HG03280 (cell line): Measurements from ENCODE around the gene YBX2.
A peak's percentile ranks its signal among the peaks of the same experiment; 100 is the strongest.
"Not testable (repeated sequence)": the region's sequence is repeated elsewhere in the genome, so short reads cannot be mapped to it uniquely, and the experiment has no call there.

Source experiments
- ATAC-seq: cut with Tn5 transposase; IDR thresholded peaks from one replicate; pipeline ENCODE4 v1.9.1; 2021; ENCODE audit warnings: mild to moderate bottlenecking, moderate library complexity; ENCODE audit not compliant: unreplicated experiment

The YBX2 gene

DNA sequence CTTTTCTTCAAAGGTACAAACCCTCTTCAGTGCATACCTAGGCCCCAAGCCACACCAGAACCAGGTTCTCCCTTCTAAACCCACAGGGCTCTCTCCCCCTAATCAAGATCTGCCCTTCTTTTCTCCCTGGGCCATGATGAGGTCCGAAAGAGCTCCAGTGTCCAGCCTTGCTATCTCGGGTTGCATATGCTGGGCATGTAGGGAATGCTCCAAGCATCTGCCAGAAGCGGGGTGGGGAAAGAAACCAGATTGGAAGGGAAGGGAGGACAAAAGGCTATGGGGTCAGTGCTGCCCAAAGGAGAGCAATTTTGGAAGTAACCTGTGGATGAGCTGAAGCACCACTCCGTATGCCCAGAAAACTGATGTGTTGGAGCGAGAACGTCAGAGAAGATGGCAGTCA is 45.2 kb downstream of the YBX2 start:
- ATAC-seq = no peak

DNA sequence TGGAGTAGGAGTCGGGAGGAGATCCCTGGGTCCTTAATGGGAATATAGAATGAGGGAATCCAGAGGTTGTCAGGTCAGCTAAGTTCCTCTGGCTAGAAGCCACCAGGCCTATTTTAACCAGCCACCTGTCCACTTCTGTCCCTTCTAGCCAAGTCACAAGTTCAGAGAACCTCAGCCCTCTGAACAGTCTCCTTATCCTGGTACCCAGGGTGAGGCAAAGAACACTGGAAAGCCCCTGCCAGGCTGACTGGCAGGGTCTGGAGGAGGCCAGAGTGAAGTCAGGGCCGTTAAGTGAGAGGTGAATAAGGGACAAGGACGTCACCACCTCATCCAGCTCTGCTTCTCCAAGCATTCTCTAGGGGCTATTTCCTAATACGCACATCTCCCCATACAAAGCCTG is 45.6 kb downstream of the YBX2 start:
- no peak for ATAC-seq

DNA sequence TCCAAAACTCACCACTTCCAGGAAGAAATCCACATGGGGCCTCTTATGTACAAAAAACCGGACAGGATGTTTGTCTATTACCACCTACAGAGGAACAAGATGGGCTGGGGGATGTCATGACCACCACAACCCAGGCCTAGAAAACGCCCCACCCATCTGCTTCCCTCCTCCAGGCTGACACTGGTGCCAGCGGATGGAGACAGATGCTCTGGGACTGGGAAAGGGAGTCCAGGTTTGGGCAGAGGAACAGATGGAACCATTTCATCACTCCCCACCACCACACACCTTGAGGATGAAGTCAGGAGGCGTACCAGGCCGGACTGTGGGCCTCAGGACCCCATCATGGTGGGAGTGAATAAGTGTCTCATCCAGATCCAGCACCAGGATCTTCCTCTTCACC is 47.7 kb downstream of the YBX2 start:
- no peak for ATAC-seq

DNA sequence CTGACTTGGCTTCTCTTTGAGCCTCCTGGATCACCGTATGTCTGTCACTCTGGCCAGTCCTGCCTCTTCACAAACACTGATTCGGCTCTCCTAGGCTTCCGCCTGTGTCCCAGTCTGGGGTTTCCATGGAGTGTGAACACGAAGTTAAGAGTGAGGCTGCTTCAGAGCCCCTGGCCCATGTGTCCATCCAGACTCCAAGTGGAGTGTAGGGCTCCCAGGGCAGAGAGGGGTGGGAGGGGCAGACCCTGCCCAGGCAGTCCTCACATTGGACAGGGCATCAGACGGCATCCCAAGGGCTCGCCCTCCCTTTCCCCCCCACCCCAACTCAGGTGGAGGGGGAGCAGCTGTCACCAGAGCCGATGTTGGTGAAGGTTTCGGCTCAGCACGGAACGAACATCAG is 50.6 kb downstream of the YBX2 start:
- not testable (repeated sequence) for ATAC-seq

DNA sequence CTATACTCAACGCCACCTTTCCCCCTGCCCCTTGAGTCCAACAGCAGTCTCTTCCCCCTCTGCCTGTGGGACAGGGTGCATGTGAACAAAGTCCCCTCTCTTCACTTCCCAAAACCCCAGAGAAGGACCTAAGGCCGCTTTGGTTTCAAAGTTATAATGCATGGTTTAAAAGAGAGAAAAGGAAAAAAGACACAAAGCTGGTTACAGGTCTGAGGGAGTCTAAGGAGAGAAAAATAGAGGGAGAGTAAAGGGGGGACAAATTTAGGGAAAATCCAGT is 51.0 kb downstream of the YBX2 start:
- ATAC-seq = no peak

DNA sequence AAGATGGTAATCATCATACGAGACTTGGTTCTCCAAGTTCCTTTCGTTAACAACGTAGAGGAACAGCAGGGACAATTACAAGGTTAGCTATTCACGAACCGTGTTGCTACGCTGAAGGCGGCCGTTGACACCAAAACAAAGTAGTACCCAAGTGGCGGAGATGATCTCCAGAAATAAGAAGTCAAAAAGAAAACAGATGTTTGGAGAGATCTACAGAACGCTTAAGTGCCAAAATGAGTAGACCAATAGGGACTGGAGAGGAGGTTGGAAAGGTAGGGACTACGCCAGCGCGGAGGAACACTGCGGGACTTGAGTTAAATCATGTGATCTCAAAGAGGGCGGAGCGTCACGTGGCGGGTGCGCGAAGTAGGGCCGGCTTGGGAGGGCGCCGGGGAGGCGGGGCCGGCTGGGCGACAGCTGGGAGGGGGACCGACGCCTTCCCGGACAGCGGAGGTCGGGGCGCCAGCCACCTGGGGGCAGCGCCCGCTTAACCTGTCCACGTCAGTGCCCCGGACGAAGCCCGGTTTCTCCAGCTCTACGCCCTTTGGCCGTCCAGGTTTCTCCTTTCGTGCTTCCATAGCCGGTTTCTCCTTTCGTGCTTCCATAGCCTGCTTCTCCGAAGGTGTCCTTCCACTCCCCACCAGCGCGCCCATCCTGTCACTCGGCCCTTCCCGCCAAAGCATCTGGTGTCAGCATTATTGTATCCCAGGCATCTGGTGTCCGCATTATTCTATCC is 51.6 kb downstream of the YBX2 start:
- ATAC-seq = peak; percentile 39

DNA sequence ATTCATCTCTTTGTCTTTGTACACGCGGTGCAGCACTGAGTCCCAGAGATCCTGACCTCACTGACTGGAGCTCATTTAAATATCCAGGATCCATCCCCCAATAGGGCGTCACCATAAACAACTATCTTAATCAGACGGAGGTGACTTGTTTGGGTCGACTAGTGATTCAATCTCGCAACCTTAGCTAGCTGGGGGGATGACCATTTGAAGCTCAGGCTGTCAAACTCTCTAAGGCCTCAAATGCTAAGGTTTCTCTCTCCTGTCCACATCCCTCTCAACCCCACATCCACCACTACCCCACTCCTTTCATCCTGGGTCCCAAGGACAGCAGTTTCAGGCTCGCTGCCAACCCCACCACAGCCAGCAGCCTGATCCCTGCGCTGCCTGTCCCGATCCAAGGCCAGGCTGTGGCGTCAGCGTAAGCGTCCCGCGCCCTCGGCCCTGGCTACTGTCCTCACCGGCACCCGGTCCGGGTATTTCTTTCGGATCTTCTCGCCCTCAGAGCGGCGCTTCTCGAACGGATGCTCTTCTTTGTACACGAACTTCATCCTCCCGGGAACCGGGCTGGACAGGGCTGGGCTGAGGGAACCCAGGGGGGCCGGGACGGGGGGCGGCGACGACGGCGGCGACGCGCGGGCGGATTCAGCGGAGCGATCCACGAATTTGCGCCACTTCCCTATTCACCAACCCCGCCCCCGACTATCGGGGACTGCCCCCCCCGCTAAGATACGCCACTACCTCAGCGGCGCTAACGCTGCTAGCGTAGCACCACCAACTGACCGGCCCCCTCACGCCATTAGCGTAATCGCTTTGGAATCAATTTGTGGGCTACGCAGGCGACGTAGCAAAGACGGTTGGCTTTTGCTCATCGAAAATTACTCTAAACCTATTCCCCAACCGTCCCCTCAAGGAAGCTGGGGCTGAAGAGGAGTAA is 52.4 kb downstream of the YBX2 start, which contains the start of gene GABARAP:
TSS of gene GABARAP (minus strand) at position 667 of the 934 bp plus-strand sequence. CDS start at position 548, 119 bp downstream.
- ATAC-seq = peak; percentile 31

DNA sequence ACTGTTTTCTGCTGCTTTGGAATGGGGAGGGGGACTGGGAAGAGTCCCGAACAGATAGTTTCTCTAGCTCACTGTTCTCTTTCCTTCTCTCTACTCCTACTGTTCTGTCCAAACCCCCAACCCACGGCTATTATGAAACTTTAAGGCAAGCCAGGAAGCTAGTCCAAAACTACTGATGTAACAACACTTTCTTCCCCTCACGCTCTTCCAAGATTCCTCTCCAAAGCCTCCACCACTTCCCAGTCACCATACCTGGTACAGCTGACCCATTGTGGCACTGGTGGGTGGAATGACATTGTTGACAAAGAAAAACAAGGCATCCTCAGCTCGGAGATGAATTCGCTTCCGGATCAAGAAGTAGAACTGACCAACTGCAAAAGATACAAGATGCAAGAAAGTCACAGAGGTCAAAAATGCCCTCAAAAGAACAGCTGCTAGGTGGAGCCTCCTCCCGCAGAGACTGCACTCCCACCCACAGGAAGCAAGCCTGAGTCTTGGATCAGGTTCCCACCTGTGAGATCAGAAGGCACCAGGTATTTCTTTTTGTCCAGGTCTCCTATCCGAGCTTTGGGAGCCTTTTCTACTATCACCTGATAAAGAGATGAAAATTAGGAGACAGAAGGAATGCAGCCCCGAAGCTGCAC is 53.2 kb downstream of the YBX2 start:
- ATAC-seq = no peak

DNA sequence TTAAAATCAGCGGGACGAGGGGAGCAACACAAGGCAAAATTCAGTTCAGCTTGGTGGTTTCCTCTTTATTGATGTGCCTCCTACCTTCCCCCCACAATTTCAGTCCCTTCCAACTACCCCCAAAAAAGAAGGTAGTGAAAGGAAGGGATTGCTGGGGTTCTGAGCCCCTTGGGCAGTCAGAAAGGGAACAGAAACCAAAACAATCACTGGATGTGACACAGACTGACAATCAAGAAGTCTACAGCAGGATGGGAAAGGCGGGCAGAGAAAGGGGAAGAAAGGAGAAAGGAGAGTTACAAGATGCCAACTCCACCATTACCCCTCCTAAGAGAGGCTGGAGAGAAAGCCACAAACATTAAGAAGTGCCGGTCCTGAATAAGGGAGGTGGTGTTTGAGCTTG is 54.1 kb downstream of the YBX2 start:
- no peak for ATAC-seq

DNA sequence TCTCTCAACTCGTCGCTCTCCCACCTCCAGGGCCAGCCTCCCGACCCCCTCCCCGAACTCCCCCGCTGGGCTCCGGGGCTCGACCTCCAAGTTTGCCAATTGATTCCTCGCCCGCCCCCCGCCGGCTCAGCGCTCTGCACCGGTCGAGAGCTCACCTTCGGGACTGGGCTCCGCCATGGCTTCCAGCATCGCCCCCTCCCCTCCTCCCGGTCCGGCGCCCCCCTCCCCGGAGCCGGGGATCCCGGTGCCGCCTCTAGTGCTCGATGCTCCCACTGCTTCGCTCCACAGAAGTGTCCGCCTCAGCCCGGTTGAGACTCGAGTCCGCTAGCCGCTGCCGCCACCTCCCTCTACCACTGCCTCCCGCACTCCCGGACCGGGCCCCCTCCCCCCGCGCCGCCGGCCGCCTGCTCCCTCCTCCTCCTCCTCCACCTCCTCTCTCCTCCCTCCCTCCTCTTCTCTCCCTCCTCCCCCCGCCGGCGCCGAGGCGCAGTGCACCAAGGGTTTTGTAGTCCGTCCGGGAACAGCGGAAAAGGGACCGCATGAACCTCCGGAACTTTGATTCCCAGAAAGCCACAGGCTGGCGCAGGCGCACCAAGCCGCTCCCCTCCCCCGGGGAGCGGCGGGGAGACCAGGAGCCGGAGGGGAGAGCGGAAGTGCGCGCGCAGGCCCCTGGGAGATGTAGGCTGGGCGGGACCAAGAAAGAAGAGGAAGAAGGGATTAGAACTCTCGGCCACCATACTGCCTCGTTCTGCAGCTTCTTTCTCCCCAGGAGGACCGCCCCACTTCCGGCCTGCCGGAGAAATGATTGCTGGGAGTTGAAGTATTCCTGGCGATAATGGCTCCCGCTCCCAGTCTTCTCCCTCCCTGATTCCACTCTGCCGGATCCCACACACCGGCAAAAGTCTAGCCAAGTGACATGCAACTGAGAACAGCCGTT is 55.1 kb downstream of the YBX2 start, which contains the start of gene PHF23:
TSS of gene PHF23 (minus strand) at position 367 of the 937 bp plus-strand sequence. CDS start at position 189, 178 bp downstream.
- ATAC-seq = peak; percentile 52

DNA sequence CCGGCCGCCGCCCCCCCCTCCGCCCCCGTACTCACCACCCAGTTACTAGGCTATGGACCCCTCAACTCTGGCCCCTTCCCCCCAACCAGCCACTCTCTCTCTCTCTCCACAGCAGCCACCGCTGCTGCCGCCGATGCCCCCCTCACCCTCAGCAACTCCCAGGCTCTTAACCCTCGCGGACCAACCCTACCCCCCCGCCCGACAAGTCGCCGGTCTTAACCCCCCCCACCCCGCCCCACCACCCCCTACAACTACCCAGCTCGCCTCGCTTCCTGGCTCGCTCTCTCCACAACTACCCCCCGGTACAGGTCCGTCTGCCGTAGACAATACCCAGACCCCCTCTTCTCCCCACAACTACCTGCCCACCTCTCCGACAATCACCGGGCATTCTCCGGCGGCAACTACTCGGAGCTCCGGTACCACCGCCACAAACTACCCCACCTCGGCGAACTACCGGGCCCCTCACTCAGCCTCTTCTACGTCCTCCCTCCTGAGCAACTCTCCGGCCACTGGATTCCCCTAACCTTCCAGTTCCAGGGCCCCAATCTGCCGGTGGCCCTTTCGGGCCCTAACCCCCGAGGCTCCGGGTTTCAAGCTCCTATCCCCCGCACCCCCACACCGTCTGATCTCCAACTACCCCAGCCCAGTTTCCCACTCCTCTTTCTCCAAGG is 55.9 kb downstream of the YBX2 start:
- no peak for ATAC-seq
